ENCODE measurements around the gene SFMBT1.

SFMBT1 gene

DNA sequence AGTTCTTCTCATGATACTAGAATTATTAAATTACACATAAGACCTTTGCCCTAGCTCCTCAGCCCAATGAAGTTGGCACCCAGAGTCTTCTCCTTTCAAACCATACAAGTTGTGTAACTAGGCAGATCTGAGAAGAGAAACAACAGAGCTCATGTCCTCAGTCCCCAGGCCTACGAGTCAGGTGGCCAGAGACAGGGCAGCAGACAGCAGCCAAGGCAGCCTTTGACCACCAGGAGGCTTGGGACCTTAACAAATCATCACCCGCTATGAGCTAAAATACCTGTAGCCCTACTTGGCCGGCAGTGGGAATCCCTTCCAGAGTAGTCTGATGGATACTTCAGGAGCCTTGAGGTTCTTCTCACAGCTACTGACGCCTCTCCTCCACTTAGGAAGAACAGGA, 166.8 kb downstream of the SFMBT1 start:
- peaks cover 0 to 5% of the 10 kb centered on the region in 2 experiments; a peak in 1 of 3 replicates for H3K36me3 ChIP-seq (ENCODE audit: control insufficient read depth in 2 of 2, insufficient read depth in 1 of 2, low read length in 2 of 2)
- ChIA-PET POLR2A (no interaction called here), CTCF (interaction anchor here (0.9 kb wide), 1 partner anchor 106 kb away, joined by 3 read pairs; no protein-coding TSS in a partner anchor)
- no peak overlapping the region for H3K27ac ChIP-seq (ENCODE audit: extremely low read depth, low read depth, low read length)
- no peaks in the 10 kb centered on the region for H3K9me3 ChIP-seq (ENCODE audit: control insufficient read depth, insufficient read depth, low read depth, low read length)
- no peak overlapping the region for H3K4me3 ChIP-seq (ENCODE audit: low read depth, low read length)
- no peaks in the 10 kb centered on the region for H3K4me1 ChIP-seq (ENCODE audit: control insufficient read depth, insufficient read depth, low read length)
- no peak for TF ChIP-seq OVOL3 (tag by site-specific recombination; IDR thresholded peaks at IDR 0.05)
- TF ChIP-seq ZNF558 (tag by site-specific recombination; IDR thresholded peaks at IDR 0.05), result no peak
- TF ChIP-seq, protein P1, sequence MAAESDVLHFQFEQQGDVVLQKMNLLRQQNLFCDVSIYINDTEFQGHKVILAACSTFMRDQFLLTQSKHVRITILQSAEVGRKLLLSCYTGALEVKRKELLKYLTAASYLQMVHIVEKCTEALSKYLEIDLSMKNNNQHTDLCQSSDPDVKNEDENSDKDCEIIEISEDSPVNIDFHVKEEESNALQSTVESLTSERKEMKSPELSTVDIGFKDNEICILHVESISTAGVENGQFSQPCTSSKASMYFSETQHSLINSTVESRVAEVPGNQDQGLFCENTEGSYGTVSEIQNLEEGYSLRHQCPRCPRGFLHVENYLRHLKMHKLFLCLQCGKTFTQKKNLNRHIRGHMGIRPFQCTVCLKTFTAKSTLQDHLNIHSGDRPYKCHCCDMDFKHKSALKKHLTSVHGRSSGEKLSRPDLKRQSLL (tag by site-specific recombination; IDR thresholded peaks at IDR 0.05), result no peak
- TF ChIP-seq, protein P2, sequence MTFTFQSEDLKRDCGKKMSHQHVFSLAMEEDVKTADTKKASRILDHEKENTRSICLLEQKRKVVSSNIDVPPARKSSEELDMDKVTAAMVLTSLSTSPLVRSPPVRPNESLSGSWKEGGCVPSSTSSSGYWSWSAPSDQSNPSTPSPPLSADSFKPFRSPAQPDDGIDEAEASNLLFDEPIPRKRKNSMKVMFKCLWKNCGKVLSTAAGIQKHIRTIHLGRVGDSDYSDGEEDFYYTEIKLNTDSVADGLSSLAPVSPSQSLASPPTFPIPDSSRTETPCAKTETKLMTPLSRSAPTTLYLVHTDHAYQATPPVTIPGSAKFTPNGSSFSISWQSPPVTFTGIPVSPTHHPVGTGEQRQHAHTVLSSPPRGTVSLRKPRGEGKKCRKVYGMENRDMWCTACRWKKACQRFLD (tag by site-specific recombination; IDR thresholded peaks at IDR 0.05), result no peak
- no peak for TF ChIP-seq KLF16 (tag by site-specific recombination; IDR thresholded peaks at IDR 0.05)
- TF ChIP-seq, protein P3, sequence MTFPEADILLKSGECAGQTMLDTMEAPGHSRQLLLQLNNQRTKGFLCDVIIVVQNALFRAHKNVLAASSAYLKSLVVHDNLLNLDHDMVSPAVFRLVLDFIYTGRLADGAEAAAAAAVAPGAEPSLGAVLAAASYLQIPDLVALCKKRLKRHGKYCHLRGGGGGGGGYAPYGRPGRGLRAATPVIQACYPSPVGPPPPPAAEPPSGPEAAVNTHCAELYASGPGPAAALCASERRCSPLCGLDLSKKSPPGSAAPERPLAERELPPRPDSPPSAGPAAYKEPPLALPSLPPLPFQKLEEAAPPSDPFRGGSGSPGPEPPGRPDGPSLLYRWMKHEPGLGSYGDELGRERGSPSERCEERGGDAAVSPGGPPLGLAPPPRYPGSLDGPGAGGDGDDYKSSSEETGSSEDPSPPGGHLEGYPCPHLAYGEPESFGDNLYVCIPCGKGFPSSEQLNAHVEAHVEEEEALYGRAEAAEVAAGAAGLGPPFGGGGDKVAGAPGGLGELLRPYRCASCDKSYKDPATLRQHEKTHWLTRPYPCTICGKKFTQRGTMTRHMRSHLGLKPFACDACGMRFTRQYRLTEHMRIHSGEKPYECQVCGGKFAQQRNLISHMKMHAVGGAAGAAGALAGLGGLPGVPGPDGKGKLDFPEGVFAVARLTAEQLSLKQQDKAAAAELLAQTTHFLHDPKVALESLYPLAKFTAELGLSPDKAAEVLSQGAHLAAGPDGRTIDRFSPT (tag by site-specific recombination; IDR thresholded peaks at IDR 0.05), result no peak
- no peak for TF ChIP-seq ZNF266 (tag by site-specific recombination; IDR thresholded peaks at IDR 0.05; ENCODE audit: low read depth)
- TF ChIP-seq, protein P4, sequence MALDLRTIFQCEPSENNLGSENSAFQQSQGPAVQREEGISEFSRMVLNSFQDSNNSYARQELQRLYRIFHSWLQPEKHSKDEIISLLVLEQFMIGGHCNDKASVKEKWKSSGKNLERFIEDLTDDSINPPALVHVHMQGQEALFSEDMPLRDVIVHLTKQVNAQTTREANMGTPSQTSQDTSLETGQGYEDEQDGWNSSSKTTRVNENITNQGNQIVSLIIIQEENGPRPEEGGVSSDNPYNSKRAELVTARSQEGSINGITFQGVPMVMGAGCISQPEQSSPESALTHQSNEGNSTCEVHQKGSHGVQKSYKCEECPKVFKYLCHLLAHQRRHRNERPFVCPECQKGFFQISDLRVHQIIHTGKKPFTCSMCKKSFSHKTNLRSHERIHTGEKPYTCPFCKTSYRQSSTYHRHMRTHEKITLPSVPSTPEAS (tag by site-specific recombination; IDR thresholded peaks at IDR 0.05), result no peak
- no peak for TF ChIP-seq ZNF175 (tag by site-specific recombination; IDR thresholded peaks at IDR 0.05)
- TF ChIP-seq ZNF664 (tag by site-specific recombination; IDR thresholded peaks at IDR 0.05), result no peak

DNA sequence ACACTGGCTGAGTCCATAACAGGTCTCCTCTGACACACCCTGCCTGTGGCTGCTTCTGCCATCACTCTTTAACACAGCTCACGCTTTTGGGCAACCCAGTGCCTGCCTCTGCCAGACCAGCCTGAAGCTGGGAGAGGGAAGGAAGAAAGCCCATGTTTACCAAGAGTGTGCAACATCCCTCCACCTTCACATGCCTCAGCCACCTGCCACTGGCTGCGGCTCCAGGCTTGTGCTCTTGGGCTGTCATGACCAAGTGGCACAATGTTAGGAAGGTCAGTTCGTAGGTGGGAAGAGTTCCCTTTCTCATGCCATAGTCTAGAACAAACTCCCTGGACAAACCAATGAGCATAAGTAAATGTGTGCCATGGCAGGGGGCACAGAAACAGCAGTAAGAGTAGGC, 168.8 kb downstream of the SFMBT1 start:
- CTCF ChIA-PET, result no interaction called here

DNA sequence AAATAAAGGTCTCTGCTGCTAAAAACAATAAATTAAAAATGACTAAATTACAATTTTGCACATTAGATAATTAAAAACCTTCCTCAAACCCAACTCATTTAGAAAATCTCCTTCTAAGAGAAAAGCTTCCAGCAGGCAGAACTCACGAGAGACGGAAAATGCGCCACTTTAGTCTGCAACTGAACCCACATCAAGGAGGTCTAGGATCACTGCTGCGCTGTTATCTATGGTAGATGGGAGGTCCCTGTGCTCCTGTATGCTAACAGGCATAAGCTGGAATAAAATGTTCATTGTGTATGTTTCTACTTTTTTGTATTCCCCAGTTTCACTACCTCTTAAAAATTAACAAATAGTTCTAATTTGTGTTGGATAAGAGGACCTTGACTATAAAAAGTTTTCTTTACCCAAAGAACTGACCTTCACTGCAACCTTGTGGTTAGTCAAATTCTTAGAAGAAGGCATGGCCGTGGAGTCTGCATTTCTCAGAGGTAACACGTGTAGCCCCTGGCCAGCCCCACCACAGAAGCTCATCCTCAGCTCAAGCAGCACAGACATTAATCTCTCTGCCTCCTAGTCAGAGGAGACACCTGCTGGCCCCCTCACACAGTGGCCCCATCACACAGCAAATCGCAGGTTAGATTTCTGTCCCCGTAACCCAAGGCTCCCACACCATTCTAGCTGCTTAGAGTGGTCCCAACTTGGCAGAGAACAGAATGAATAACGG, 170.8 kb downstream of the SFMBT1 start:
- no peaks in the 10 kb centered on the region for H3K4me1 ChIP-seq (ENCODE audit: control insufficient read depth, insufficient read depth, low read length)
- no peak overlapping the region for H3K27ac ChIP-seq (ENCODE audit: extremely low read depth, low read depth, low read length)
- CTCF ChIA-PET, result no interaction called here
- TF ChIP-seq, protein P5, sequence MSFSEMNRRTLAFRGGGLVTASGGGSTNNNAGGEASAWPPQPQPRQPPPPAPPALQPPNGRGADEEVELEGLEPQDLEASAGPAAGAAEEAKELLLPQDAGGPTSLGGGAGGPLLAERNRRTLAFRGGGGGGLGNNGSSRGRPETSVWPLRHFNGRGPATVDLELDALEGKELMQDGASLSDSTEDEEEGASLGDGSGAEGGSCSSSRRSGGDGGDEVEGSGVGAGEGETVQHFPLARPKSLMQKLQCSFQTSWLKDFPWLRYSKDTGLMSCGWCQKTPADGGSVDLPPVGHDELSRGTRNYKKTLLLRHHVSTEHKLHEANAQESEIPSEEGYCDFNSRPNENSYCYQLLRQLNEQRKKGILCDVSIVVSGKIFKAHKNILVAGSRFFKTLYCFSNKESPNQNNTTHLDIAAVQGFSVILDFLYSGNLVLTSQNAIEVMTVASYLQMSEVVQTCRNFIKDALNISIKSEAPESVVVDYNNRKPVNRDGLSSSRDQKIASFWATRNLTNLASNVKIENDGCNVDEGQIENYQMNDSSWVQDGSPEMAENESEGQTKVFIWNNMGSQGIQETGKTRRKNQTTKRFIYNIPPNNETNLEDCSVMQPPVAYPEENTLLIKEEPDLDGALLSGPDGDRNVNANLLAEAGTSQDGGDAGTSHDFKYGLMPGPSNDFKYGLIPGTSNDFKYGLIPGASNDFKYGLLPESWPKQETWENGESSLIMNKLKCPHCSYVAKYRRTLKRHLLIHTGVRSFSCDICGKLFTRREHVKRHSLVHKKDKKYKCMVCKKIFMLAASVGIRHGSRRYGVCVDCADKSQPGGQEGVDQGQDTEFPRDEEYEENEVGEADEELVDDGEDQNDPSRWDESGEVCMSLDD (tag by site-specific recombination; IDR thresholded peaks at IDR 0.05), result no peak
- TF ChIP-seq ZNF629 (tag by site-specific recombination; IDR thresholded peaks at IDR 0.05) (no peak), RBAK (tag by site-specific recombination; IDR thresholded peaks at IDR 0.05) (no peak), ZNF302 (tag by site-specific recombination; IDR thresholded peaks at IDR 0.05; ENCODE audit: low read depth) (no peak)
- TF ChIP-seq, protein P1 (tag by site-specific recombination; IDR thresholded peaks at IDR 0.05), result no peak
- peaks cover 0 to 5% of the 10 kb centered on the region in 2 experiments; a peak in 1 of 3 replicates for H3K36me3 ChIP-seq (ENCODE audit: control insufficient read depth in 2 of 2, insufficient read depth in 1 of 2, low read length in 2 of 2)
- POLR2A ChIA-PET, result interaction anchor here (0.6 kb wide), 1 partner anchor 94 kb away, joined by 4 read pairs; no protein-coding TSS in a partner anchor
- H3K9me3 ChIP-seq (ENCODE audit: control insufficient read depth, insufficient read depth, low read depth, low read length), result no peaks in the 10 kb centered on the region
- no peak overlapping the region for H3K4me3 ChIP-seq (ENCODE audit: low read depth, low read length)

More for the DNA sequence above, 168.8 kb downstream of the SFMBT1 start:
- POLR2A ChIA-PET, result no interaction called here
- TF ChIP-seq EGR2 (tag by site-specific recombination; IDR thresholded peaks at IDR 0.05; ENCODE audit: low read depth), result no peak
- TF ChIP-seq SCRT1 (tag by site-specific recombination; IDR thresholded peaks at IDR 0.05; ENCODE audit: borderline replicate concordance), result no peak
- TF ChIP-seq, protein P6, sequence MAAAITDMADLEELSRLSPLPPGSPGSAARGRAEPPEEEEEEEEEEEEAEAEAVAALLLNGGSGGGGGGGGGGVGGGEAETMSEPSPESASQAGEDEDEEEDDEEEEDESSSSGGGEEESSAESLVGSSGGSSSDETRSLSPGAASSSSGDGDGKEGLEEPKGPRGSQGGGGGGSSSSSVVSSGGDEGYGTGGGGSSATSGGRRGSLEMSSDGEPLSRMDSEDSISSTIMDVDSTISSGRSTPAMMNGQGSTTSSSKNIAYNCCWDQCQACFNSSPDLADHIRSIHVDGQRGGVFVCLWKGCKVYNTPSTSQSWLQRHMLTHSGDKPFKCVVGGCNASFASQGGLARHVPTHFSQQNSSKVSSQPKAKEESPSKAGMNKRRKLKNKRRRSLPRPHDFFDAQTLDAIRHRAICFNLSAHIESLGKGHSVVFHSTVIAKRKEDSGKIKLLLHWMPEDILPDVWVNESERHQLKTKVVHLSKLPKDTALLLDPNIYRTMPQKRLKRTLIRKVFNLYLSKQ (tag by site-specific recombination; IDR thresholded peaks at IDR 0.05; ENCODE audit: borderline replicate concordance), result no peak
- TF ChIP-seq ZNF335 (tag by site-specific recombination; conservative IDR thresholded peaks at IDR 0.05), result no peak
- Histone ChIP-seq H3K4me1 (ENCODE audit: control insufficient read depth, insufficient read depth, low read length) (no peaks in the 10 kb centered on the region), H3K27ac (ENCODE audit: extremely low read depth, low read depth, low read length) (no peak overlapping the region), H3K9me3 (ENCODE audit: control insufficient read depth, insufficient read depth, low read depth, low read length) (no peaks in the 10 kb centered on the region), H3K4me3 (ENCODE audit: low read depth, low read length) (no peak overlapping the region), H3K36me3 (ENCODE audit: control insufficient read depth in 2 of 2, insufficient read depth in 1 of 2, low read length in 2 of 2) (peaks cover 0 to 5% of the 10 kb centered on the region in 2 experiments; a peak in 1 of 3 replicates)

Measured in HEK293 (cell line).